Measurements from ENCODE around the gene TSPO2.

GRCh38 chr6:40998661-40999060 lies 43.6 kb upstream of the TSPO2 start:
- TF ChIP-seq GLIS3 (CRISPR knock-in tag; IDR thresholded peaks at IDR 0.05) (no peak), CSDC2 (CRISPR knock-in tag; IDR thresholded peaks at IDR 0.05) (no peak), ZNF70 (CRISPR knock-in tag; IDR thresholded peaks at IDR 0.05) (no peak)
